ENCODE results near the gene TRERF1. TPM values are rescaled to one million over a fixed set of nuclear protein-coding genes. Genes with fewer than 3 reads are reported as not detected.

The TRERF1 gene
- total and polyA plus RNA-seq, 5 donors from 2014 or later, result 2.3 to 55.7 (median 4.7) TPM

DNA sequence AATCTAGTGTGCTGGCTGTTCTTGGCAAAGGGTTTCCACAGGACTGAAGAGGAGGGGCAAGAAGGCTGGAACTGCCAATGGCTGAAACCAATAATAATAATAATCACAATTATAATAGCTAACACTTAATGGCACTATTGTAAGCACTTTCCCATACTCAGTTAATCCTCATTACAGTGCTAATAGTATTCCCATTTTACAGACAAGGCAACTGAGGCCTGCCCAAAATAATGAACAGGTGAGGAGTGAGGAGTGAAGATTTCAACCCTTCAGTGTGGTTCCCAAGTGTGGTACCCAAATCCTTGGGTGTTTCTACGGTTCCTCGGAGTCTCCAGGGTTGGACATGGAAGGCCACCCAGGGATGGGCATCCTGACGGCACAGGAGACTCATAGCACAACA is 69.9 kb downstream of the TRERF1 start:
- H3K27ac ChIP-seq (ENCODE audit: insufficient read depth, low read length, poor library complexity, severe bottlenecking), result no peak overlapping the region

GRCh38 chr6:42380228-42380979 is 71.3 kb downstream of the TRERF1 start:
- DNase-seq (no peak), ATAC-seq (ENCODE audit: low read depth in 2 of 2) (no peak)
- Mint-ChIP-seq H3K36me3 (peaks cover 17% of the 10 kb centered on the region), H3K27me3 (no peaks in the 10 kb centered on the region), H3K9me3 (no peaks in the 10 kb centered on the region), H3K27ac (peak overlapping the region; percentile 68 to 90 (median 89)), H3K4me3 (peak overlapping the region in 3 of 4 donors; percentile 8 to 43 (median 35)), H3K4me1 (peaks cover 26 to 81% (median 58%) of the 10 kb centered on the region in 4 donors)
- H3K36me3 ChIP-seq (ENCODE audit: control insufficient read depth, insufficient read depth, low read length), result no peaks in the 10 kb centered on the region
- H3K9me3 ChIP-seq (ENCODE audit: control insufficient read depth in 2 of 2, low read length in 2 of 2), result no peaks in the 10 kb centered on the region
- H3K4me1 ChIP-seq (ENCODE audit: control insufficient read depth, insufficient read depth, low read length, poor library complexity, severe bottlenecking), result peaks cover 57% of the 10 kb centered on the region
- H3K27me3 ChIP-seq (ENCODE audit: control insufficient read depth, insufficient read depth, low read length), result no peaks in the 10 kb centered on the region
- no peak overlapping the region for H3K27ac ChIP-seq (ENCODE audit: insufficient read depth, low read length, poor library complexity, severe bottlenecking)
- no peak overlapping the region for H3K4me3 ChIP-seq (ENCODE audit: low read depth, low read length)

More for the DNA sequence above, 69.9 kb downstream of the TRERF1 start:
- Mint-ChIP-seq H3K4me1 (peaks cover 30 to 86% (median 63%) of the 10 kb centered on the region in 4 donors), H3K27me3 (no peaks in the 10 kb centered on the region), H3K9me3 (no peaks in the 10 kb centered on the region), H3K4me3 (no peak overlapping the region), H3K36me3 (peaks cover 14% of the 10 kb centered on the region), H3K27ac (no peak overlapping the region)
- Histone ChIP-seq H3K4me3 (ENCODE audit: low read depth, low read length) (no peak overlapping the region), H3K9me3 (ENCODE audit: control insufficient read depth in 2 of 2, low read length in 2 of 2) (no peaks in the 10 kb centered on the region), H3K4me1 (ENCODE audit: control insufficient read depth, insufficient read depth, low read length, poor library complexity, severe bottlenecking) (peaks cover 71% of the 10 kb centered on the region), H3K36me3 (ENCODE audit: control insufficient read depth, insufficient read depth, low read length) (no peaks in the 10 kb centered on the region), H3K27me3 (ENCODE audit: control insufficient read depth, insufficient read depth, low read length) (no peaks in the 10 kb centered on the region)
- DNase-seq (no peak), ATAC-seq (ENCODE audit: low read depth in 2 of 2) (no peak)

- Histone ChIP-seq H3K27ac (ENCODE audit: insufficient read depth, low read length, poor library complexity, severe bottlenecking) (peak overlapping the region; percentile 79), H3K4me3 (ENCODE audit: low read depth, low read length) (peak overlapping the region; percentile 67)
- peaks cover 12% of the 10 kb centered on the region for H3K36me3 Mint-ChIP-seq
Measured at GRCh38 chr6:42378536-42378935, 73.2 kb downstream of the TRERF1 start.

DNA sequence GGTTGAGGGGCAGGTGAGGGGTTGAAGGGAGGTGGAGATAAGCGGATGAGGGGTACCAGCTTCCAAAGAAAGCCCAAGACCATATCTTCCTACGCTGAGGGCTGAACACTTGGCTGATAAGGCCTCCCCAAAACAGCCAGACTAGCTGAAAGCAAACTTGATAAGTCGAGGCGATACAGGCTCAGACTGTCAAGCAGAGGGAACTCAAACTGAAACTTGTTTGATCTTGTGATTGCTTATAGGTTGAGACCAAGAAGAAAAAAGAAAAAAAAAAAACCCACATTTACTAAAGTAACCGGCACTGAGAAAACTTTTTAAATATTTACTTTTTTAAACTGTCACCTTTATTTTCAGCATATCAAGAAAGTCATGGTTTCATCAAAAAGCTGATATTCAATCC is 73.6 kb downstream of the TRERF1 start:
- ATAC-seq (ENCODE audit: low read depth in 2 of 2) (peak; percentile 74), DNase-seq (peak in 2 of 3 donors; percentile 61 to 88)
- peaks cover 8% of the 10 kb centered on the region for H3K36me3 Mint-ChIP-seq
- H3K27me3 Mint-ChIP-seq, result no peaks in the 10 kb centered on the region
- no peaks in the 10 kb centered on the region for H3K27me3 ChIP-seq (ENCODE audit: control insufficient read depth, insufficient read depth, low read length)
- peaks cover 63% of the 10 kb centered on the region for H3K4me1 ChIP-seq (ENCODE audit: control insufficient read depth, insufficient read depth, low read length, poor library complexity, severe bottlenecking)
- H3K27ac ChIP-seq (ENCODE audit: insufficient read depth, low read length, poor library complexity, severe bottlenecking), result peak overlapping the region; percentile 79
- peak overlapping the region; percentile 67 for H3K4me3 ChIP-seq (ENCODE audit: low read depth, low read length)
- H3K4me3 Mint-ChIP-seq, result peak overlapping the region; percentile 52 to 79 (median 70)
- peak overlapping the region; percentile 95 to 97 (median 97) for H3K27ac Mint-ChIP-seq
- peaks cover 21 to 75% (median 52%) of the 10 kb centered on the region in 4 donors for H3K4me1 Mint-ChIP-seq
- H3K9me3 ChIP-seq (ENCODE audit: control insufficient read depth in 2 of 2, low read length in 2 of 2), result no peaks in the 10 kb centered on the region
- no peaks in the 10 kb centered on the region for H3K36me3 ChIP-seq (ENCODE audit: control insufficient read depth, insufficient read depth, low read length)
- no peaks in the 10 kb centered on the region for H3K9me3 Mint-ChIP-seq

More at GRCh38 chr6:42378536-42378935, 73.2 kb downstream of the TRERF1 start:
- Mint-ChIP-seq H3K27ac (peak overlapping the region; percentile 95 to 97 (median 97)), H3K4me3 (peak overlapping the region; percentile 52 to 79 (median 70)), H3K4me1 (peaks cover 22 to 75% (median 55%) of the 10 kb centered on the region in 4 donors), H3K9me3 (no peaks in the 10 kb centered on the region), H3K27me3 (no peaks in the 10 kb centered on the region)
- DNase-seq (no peak), ATAC-seq (ENCODE audit: low read depth in 2 of 2) (no peak)
- Histone ChIP-seq H3K9me3 (ENCODE audit: control insufficient read depth in 2 of 2, low read length in 2 of 2) (no peaks in the 10 kb centered on the region), H3K36me3 (ENCODE audit: control insufficient read depth, insufficient read depth, low read length) (no peaks in the 10 kb centered on the region), H3K4me1 (ENCODE audit: control insufficient read depth, insufficient read depth, low read length, poor library complexity, severe bottlenecking) (peaks cover 65% of the 10 kb centered on the region), H3K27me3 (ENCODE audit: control insufficient read depth, insufficient read depth, low read length) (no peaks in the 10 kb centered on the region)

DNA sequence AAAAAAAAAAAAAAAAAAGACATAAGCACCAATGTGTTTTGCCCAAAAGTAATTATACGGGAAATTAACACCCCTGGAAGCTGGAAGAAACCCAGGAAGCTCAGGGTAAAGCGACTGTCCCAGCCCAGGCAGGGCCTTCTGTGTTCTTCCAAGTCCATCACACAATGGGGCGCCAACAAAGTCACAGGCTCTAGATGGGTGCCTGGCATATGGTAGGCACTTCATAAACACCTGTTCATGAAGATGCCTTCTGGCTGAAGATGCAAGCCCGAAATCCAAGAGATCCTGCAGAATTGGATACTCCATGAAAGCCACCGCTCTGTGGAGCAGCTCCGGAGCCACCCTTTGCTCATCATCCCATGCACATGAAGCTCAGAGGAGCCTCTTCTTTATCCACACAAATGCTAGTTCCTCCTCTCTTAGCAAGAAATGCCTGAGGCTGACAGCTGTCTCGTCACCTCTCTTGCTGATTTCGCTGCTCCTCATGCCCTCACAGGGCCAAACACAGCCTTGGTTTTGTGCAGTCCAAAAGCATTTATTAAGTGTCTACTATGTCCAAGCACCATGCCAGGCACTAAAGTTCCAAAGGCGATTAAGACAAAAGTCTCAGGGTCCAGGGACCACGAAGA is 76.6 kb downstream of the TRERF1 start:
- ATAC-seq (ENCODE audit: low read depth in 2 of 2) (no peak), DNase-seq (no peak)
- peaks cover 18 to 84% (median 47%) of the 10 kb centered on the region in 4 donors for H3K4me1 Mint-ChIP-seq
- Histone ChIP-seq H3K27me3 (ENCODE audit: control insufficient read depth, insufficient read depth, low read length) (no peaks in the 10 kb centered on the region), H3K4me1 (ENCODE audit: control insufficient read depth, insufficient read depth, low read length, poor library complexity, severe bottlenecking) (peaks cover 46% of the 10 kb centered on the region), H3K4me3 (ENCODE audit: low read depth, low read length) (no peak overlapping the region), H3K36me3 (ENCODE audit: control insufficient read depth, insufficient read depth, low read length) (no peaks in the 10 kb centered on the region), H3K27ac (ENCODE audit: insufficient read depth, low read length, poor library complexity, severe bottlenecking) (no peak overlapping the region), H3K9me3 (ENCODE audit: control insufficient read depth in 2 of 2, low read length in 2 of 2) (no peaks in the 10 kb centered on the region)
- H3K36me3 Mint-ChIP-seq, result peaks cover 8% of the 10 kb centered on the region
- no peaks in the 10 kb centered on the region for H3K27me3 Mint-ChIP-seq
- no peaks in the 10 kb centered on the region for H3K9me3 Mint-ChIP-seq
- peak overlapping the region; percentile 72 to 92 (median 89) for H3K27ac Mint-ChIP-seq
- peak overlapping the region in 1 of 4 donors; percentile 28 for H3K4me3 Mint-ChIP-seq

DNA sequence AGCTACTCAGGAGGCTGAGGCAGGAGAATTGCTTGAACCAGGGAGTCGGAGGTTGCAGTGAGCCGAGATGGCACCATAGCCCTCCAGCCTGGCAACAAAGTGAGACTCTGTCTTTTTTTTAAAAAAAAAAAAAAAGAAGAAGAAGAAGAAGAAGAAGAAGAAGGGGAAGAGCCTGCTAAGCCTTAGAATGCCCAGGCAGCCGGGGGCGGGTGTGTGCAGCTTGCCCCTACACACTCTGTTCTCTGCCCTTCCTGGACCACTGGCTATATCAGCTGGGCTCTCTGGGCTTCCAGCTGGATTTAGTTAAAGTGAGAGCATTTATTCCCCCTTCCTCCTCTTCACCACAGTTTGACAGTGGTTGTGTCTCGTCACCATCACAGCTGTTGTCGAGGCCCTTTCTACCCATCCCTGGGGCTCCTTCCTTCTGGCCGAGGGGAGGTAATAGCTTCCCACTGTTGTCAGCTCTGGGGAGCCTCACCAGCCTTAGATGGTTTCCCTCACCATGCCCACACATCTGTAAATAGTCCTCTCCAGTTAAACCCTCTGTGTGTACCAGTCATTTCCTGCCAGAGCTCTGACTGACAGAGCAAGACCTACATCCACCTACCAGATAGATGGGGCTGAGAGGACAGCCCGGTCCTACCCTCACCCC is 77.6 kb downstream of the TRERF1 start:
- H3K4me3 ChIP-seq (ENCODE audit: low read depth, low read length), result no peak overlapping the region
- H3K27ac Mint-ChIP-seq, result peak overlapping the region; percentile 92 to 94 (median 92)
- DNase-seq (peak in 2 of 3 donors; percentile 29 to 70), ATAC-seq (ENCODE audit: low read depth in 2 of 2) (peak; percentile 73 to 76)
- H3K27me3 ChIP-seq (ENCODE audit: control insufficient read depth, insufficient read depth, low read length), result no peaks in the 10 kb centered on the region
- H3K36me3 Mint-ChIP-seq, result peaks cover 15% of the 10 kb centered on the region
- no peaks in the 10 kb centered on the region for H3K9me3 Mint-ChIP-seq
- peaks cover 52% of the 10 kb centered on the region for H3K4me1 ChIP-seq (ENCODE audit: control insufficient read depth, insufficient read depth, low read length, poor library complexity, severe bottlenecking)
- H3K36me3 ChIP-seq (ENCODE audit: control insufficient read depth, insufficient read depth, low read length), result no peaks in the 10 kb centered on the region
- no peaks in the 10 kb centered on the region for H3K9me3 ChIP-seq (ENCODE audit: control insufficient read depth in 2 of 2, low read length in 2 of 2)
- peak overlapping the region in 3 of 4 donors; percentile 54 to 87 (median 67) for H3K4me3 Mint-ChIP-seq
- H3K4me1 Mint-ChIP-seq, result peaks cover 25 to 84% (median 47%) of the 10 kb centered on the region in 4 donors
- H3K27ac ChIP-seq (ENCODE audit: insufficient read depth, low read length, poor library complexity, severe bottlenecking), result peak overlapping the region; percentile 57
- H3K27me3 Mint-ChIP-seq, result no peaks in the 10 kb centered on the region

- peak overlapping the region in 1 of 4 donors; percentile 57 for H3K4me3 Mint-ChIP-seq
- peaks cover 52% of the 10 kb centered on the region for H3K4me1 ChIP-seq (ENCODE audit: control insufficient read depth, insufficient read depth, low read length, poor library complexity, severe bottlenecking)
- H3K36me3 ChIP-seq (ENCODE audit: control insufficient read depth, insufficient read depth, low read length), result no peaks in the 10 kb centered on the region
- H3K27ac ChIP-seq (ENCODE audit: insufficient read depth, low read length, poor library complexity, severe bottlenecking), result no peak overlapping the region
- H3K27me3 ChIP-seq (ENCODE audit: control insufficient read depth, insufficient read depth, low read length), result no peaks in the 10 kb centered on the region
- H3K36me3 Mint-ChIP-seq, result peaks cover 15% of the 10 kb centered on the region
- H3K9me3 Mint-ChIP-seq, result no peaks in the 10 kb centered on the region
- peaks cover 27 to 86% (median 48%) of the 10 kb centered on the region in 4 donors for H3K4me1 Mint-ChIP-seq
- H3K9me3 ChIP-seq (ENCODE audit: control insufficient read depth in 2 of 2, low read length in 2 of 2), result no peaks in the 10 kb centered on the region
- no peak for DNase-seq
- peak overlapping the region; percentile 60 to 96 (median 96) for H3K27ac Mint-ChIP-seq
- no peak for ATAC-seq (ENCODE audit: low read depth in 2 of 2)
- no peaks in the 10 kb centered on the region for H3K27me3 Mint-ChIP-seq
- no peak overlapping the region for H3K4me3 ChIP-seq (ENCODE audit: low read depth, low read length)
Measured at GRCh38 chr6:42372699-42373098, 79.0 kb downstream of the TRERF1 start.

Measured in CD4-positive, CD25-positive, alpha-beta regulatory T cell (primary cell).